ENCODE results near the gene SLC38A3.

SLC38A3 gene

DNA sequence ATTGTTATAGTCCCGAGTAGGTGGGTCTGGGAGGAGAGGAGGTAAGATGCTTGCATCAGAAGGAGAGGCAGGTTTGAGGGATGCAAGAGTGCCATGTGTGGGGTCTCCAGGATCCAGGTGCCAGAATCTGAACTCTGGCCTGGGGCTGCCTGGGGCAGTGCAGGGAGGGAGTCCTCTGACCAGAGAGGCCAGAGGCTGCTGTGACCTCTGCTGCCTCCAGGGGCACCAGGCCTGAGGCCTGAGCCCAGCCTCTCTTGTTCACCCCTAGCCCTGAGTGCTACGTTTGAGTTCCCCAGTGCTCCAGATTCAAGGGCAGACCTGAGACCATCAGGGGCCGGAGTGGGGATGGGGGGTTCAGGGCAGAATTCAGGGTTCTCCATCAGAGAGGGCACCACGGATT, 7.4 kb downstream of the SLC38A3 start:
- H3K79me2 ChIP-seq (ENCODE audit: insufficient read depth, low read depth): no peaks in the 10 kb centered on the region
- H3K4me3 ChIP-seq (IDR thresholded peaks at IDR 0.05; ENCODE audit: insufficient read depth, low read depth, low read length): no peak overlapping the region
- H3K36me3 ChIP-seq (ENCODE audit: insufficient read depth): no peaks in the 10 kb centered on the region
- H3K9ac ChIP-seq: no peak overlapping the region
- H3K4me2 ChIP-seq: no peak overlapping the region
- no peaks in the 10 kb centered on the region for H4K20me1 ChIP-seq (ENCODE audit: insufficient read depth)
- H2AFZ ChIP-seq (ENCODE audit: low read depth): no peak overlapping the region
- no peaks in the 10 kb centered on the region; the same call in 1 of the 2 replicates for H3K27me3 ChIP-seq (ENCODE audit: insufficient read depth, low read depth)
- no peaks in the 10 kb centered on the region for H3K4me1 ChIP-seq (ENCODE audit: low read depth, poor library complexity, severe bottlenecking)
- H3K27ac ChIP-seq: no peak overlapping the region
- TF ChIP-seq, protein P1, sequence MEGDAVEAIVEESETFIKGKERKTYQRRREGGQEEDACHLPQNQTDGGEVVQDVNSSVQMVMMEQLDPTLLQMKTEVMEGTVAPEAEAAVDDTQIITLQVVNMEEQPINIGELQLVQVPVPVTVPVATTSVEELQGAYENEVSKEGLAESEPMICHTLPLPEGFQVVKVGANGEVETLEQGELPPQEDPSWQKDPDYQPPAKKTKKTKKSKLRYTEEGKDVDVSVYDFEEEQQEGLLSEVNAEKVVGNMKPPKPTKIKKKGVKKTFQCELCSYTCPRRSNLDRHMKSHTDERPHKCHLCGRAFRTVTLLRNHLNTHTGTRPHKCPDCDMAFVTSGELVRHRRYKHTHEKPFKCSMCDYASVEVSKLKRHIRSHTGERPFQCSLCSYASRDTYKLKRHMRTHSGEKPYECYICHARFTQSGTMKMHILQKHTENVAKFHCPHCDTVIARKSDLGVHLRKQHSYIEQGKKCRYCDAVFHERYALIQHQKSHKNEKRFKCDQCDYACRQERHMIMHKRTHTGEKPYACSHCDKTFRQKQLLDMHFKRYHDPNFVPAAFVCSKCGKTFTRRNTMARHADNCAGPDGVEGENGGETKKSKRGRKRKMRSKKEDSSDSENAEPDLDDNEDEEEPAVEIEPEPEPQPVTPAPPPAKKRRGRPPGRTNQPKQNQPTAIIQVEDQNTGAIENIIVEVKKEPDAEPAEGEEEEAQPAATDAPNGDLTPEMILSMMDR (conservative IDR thresholded peaks at IDR 0.05; ENCODE audit: low read depth, low read length): no peak

DNA sequence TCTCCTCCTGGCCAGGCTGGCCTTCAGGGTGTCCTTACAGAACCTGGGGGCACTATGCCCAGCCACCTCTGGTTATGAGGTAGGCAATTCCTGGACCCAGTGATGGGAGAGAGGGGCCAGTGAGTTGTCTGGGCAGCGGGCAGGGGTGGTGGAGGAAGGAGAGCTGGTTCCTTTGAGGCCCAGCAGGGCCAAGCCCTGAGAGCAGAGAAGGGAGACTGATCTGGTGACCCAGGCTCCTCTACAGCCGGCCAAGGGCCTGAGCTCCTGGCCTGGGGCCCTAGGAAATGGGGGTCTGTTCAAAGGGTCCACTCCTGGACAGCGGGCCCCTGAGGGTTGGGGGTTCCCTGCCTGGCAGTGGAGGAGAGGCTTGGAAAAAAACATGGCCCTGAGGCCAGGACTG, 7.9 kb downstream of the SLC38A3 start:
- no peaks in the 10 kb centered on the region for H4K20me1 ChIP-seq (ENCODE audit: insufficient read depth)
- no peak overlapping the region for H3K27ac ChIP-seq

DNA sequence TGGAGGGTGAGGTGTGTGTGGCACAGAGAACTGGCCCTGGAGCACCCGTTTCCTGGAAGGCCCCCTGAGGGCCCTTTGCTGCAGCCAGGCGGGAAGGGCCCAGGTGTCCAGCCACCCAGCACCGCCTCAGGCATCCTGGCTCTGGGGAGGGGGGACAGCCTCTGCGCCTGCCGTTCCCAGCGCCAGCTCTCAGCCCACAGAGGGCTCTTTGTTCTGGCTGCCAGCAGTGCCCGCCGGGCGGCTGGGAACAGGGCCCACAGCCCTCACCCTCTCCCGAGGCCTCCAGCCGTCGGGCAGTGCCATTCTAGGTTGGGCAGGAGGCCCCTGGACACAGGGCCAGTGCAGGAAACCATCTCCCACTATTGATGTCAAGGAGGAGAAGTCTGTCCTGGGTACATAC, 8.3 kb downstream of the SLC38A3 start:
- Histone ChIP-seq H3K4me2 (no peak overlapping the region), H3K9ac (no peak overlapping the region), H2AFZ (ENCODE audit: low read depth) (no peak overlapping the region), H4K20me1 (ENCODE audit: insufficient read depth) (no peaks in the 10 kb centered on the region), H3K4me3 (IDR thresholded peaks at IDR 0.05; ENCODE audit: insufficient read depth, low read depth, low read length) (no peak overlapping the region), H3K36me3 (ENCODE audit: insufficient read depth) (no peaks in the 10 kb centered on the region), H3K4me1 (ENCODE audit: low read depth, poor library complexity, severe bottlenecking) (no peaks in the 10 kb centered on the region), H3K27ac (no peak overlapping the region), H3K79me2 (ENCODE audit: insufficient read depth, low read depth) (no peaks in the 10 kb centered on the region), H3K27me3 (ENCODE audit: insufficient read depth, low read depth) (no peaks in the 10 kb centered on the region; the same call in 1 of the 2 replicates)
- TF ChIP-seq, protein P1 (conservative IDR thresholded peaks at IDR 0.05; ENCODE audit: low read depth, low read length): no peak

More for the DNA sequence above, 7.9 kb downstream of the SLC38A3 start:
- no peaks in the 10 kb centered on the region for H3K36me3 ChIP-seq (ENCODE audit: insufficient read depth)
- H3K4me2 ChIP-seq: no peak overlapping the region
- no peaks in the 10 kb centered on the region for H3K79me2 ChIP-seq (ENCODE audit: insufficient read depth, low read depth)
- no peak overlapping the region for H3K9ac ChIP-seq
- TF ChIP-seq, protein P1 (conservative IDR thresholded peaks at IDR 0.05; ENCODE audit: low read depth, low read length): no peak
- H3K27me3 ChIP-seq (ENCODE audit: insufficient read depth, low read depth): no peaks in the 10 kb centered on the region; the same call in 1 of the 2 replicates
- no peak overlapping the region for H3K4me3 ChIP-seq (IDR thresholded peaks at IDR 0.05; ENCODE audit: insufficient read depth, low read depth, low read length)
- H2AFZ ChIP-seq (ENCODE audit: low read depth): no peak overlapping the region
- no peaks in the 10 kb centered on the region for H3K4me1 ChIP-seq (ENCODE audit: low read depth, poor library complexity, severe bottlenecking)

DNA sequence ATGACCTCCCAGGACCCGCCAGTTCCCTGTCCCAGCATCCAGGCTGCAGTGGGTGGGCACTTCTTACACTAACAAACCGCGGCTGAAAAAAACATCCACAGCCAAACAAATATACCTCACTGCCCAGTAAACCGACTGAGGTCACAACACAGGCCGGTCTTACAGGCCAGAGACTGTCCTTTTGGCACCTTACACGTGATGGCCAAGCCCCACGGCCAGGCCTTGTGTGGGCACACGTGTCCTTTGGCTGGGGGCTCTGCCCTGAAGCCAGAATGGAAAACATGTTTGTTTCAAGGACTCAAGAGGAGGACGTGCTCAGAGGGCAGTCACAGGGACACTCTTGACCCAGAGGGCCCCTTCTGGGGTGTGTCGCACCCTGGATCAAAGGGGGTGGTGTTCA, 9.8 kb downstream of the SLC38A3 start:
- no peak overlapping the region for H2AFZ ChIP-seq (ENCODE audit: low read depth)
- H3K9ac ChIP-seq: no peak overlapping the region
- no peaks in the 10 kb centered on the region for H3K79me2 ChIP-seq (ENCODE audit: insufficient read depth, low read depth)
- H3K27me3 ChIP-seq (ENCODE audit: insufficient read depth, low read depth): peaks cover 9% of the 10 kb centered on the region; the same call in 1 of the 2 replicates
- H3K4me1 ChIP-seq (ENCODE audit: low read depth, poor library complexity, severe bottlenecking): no peaks in the 10 kb centered on the region
- H3K36me3 ChIP-seq (ENCODE audit: insufficient read depth): no peaks in the 10 kb centered on the region
- no peak overlapping the region for H3K4me3 ChIP-seq (IDR thresholded peaks at IDR 0.05; ENCODE audit: insufficient read depth, low read depth, low read length)
- H4K20me1 ChIP-seq (ENCODE audit: insufficient read depth): no peaks in the 10 kb centered on the region
- no peak overlapping the region for H3K4me2 ChIP-seq
- TF ChIP-seq, protein P1 (conservative IDR thresholded peaks at IDR 0.05; ENCODE audit: low read depth, low read length): no peak
- H3K27ac ChIP-seq: no peak overlapping the region
